AG04450 (cell line): Measurements from ENCODE around the gene SCN2B. TPM values are rescaled to one million over a fixed set of nuclear protein-coding genes. Genes with fewer than 3 reads are reported as not detected.

Experiments
- CTCF ChIA-PET: fragments of 300-600, 350-600 bp; formaldehyde crosslinking; extraction: SDS; loops from one replicate; lab custom pipeline; 2022; ENCODE audit warnings: antibody characterized with exemption, inconsistent platforms; lab: Charles Lee
- POLR2A ChIA-PET: fragments of 350-600 bp; formaldehyde crosslinking; extraction: SDS; loops from one replicate; lab custom pipeline; 2021; ENCODE audit warnings: antibody characterized with exemption, inconsistent platforms; lab: Yijun Ruan, JAX
- DNase-seq: peaks from one replicate; pipeline ENCODE4 v3.0.0-alpha.2; 2011; ENCODE audit warnings: low read depth, low spot score
- H3K27ac ChIP-seq: one replicate; pipeline ENCODE4 v1.5.1; 2012; ENCODE audit warnings: low read depth, low read length, control low read depth
- H3K27me3 ChIP-seq: one replicate; pipeline ENCODE4 v1.6.0; 2012; ENCODE audit warnings: low read length; ENCODE audit not compliant: control insufficient read depth, insufficient read depth
- H3K4me3 ChIP-seq: 2 replicates; pipeline ENCODE4 v1.5.1; 2011; ENCODE audit warnings: mild to moderate bottlenecking, low read depth, low read length, control low read depth
- H3K9me3 ChIP-seq: 2 replicates; pipeline ENCODE4 v1.5.1; 2012; ENCODE audit warnings: low read length; ENCODE audit not compliant: control insufficient read depth, insufficient read depth
- polyA plus RNA-seq: library from polyadenylated mRNA; depleted of rRNA; stranded (reverse); fragments of >200 nt; gene quantifications from 2 replicates; pipeline ENCODE4 v1.2.3, GENCODE V29; 2011
- TF ChIP-seq, protein P1 (sequence below): IDR thresholded peaks from 2 replicates; pipeline ENCODE4 v1.5.1; 2011; ENCODE audit warnings: low read depth, low read length, control low read depth, inconsistent platforms

Gene SCN2B
- polyA plus RNA-seq, 1 experiment: 0.01 TPM

DNA sequence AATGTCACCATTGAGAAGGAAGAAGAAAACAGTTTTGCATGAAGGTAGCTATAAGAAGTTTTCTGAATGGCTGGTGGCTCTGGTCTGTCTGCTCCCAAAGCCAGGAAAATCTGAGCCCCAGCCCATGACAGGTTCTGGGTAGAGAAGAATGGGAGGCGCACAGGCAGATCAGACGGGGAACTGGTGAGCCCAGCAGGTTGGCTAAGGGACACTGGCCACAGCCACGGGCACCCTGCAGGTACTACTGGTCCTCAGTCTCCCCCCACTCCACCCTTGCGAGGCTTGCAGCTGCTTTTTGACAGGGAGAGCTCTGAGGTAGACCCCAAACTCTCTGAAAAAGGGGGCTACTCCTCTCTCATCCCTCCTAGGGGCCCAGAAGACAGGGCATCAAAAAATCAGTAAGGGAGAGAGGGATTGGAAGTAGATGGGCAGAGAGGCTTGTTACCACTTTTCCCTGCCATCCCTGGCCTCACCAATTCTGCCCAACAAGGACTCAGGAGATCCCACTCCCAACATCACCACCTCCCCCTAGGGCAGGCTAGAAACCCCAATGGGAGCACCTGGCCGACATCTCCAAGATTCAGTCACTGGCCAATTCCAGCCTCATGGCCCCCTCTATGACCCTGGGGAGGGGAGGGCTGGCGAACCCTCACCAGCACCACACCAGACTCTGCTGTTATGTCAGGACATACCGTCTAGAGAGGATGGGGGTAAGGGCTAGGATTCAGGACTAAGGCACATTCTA, 41.2 kb downstream of the SCN2B start:
- H3K9me3 ChIP-seq: no peaks in the 10 kb centered on the region
- TF ChIP-seq, protein P1, sequence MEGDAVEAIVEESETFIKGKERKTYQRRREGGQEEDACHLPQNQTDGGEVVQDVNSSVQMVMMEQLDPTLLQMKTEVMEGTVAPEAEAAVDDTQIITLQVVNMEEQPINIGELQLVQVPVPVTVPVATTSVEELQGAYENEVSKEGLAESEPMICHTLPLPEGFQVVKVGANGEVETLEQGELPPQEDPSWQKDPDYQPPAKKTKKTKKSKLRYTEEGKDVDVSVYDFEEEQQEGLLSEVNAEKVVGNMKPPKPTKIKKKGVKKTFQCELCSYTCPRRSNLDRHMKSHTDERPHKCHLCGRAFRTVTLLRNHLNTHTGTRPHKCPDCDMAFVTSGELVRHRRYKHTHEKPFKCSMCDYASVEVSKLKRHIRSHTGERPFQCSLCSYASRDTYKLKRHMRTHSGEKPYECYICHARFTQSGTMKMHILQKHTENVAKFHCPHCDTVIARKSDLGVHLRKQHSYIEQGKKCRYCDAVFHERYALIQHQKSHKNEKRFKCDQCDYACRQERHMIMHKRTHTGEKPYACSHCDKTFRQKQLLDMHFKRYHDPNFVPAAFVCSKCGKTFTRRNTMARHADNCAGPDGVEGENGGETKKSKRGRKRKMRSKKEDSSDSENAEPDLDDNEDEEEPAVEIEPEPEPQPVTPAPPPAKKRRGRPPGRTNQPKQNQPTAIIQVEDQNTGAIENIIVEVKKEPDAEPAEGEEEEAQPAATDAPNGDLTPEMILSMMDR: no peak
- no peak for DNase-seq
- H3K27me3 ChIP-seq: peaks cover 2% of the 10 kb centered on the region
- H3K4me3 ChIP-seq: no peak overlapping the region
- CTCF ChIA-PET: interaction anchor here (1.5 kb wide), 1 partner anchor 36 kb away, joined by 4 read pairs; no protein-coding TSS in a partner anchor
- no peak overlapping the region for H3K27ac ChIP-seq
- POLR2A ChIA-PET: no interaction called here

DNA sequence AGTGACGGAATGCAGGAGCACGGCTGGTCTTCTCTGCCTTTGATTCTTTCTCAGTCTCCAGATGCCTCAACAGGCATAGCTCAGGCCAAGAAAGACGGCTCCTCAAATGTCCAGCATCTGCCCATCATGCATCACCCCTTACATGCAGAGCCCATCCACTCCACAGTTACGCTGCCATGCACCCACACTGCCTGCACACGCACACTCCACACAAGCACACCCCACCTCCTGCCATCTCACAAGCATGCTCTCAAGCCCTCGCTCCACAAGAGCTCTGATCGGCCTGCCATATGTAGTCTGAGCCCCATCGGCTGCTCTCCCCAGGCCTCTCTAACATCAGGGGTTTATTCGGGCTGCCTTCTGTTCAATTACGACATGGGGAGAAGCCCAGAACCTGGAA, 42.6 kb downstream of the SCN2B start:
- DNase-seq: no peak
- POLR2A ChIA-PET: no interaction called here
- no peak overlapping the region for H3K4me3 ChIP-seq
- no peak overlapping the region for H3K27ac ChIP-seq
- TF ChIP-seq, protein P1: no peak
- peaks cover 2% of the 10 kb centered on the region for H3K27me3 ChIP-seq
- CTCF ChIA-PET: interaction anchor here (1.2 to 1.5 kb wide), 2 partner anchors 25 to 38 kb away, joined by 3 to 4 read pairs; no protein-coding TSS in a partner anchor
- no peaks in the 10 kb centered on the region for H3K9me3 ChIP-seq

DNA sequence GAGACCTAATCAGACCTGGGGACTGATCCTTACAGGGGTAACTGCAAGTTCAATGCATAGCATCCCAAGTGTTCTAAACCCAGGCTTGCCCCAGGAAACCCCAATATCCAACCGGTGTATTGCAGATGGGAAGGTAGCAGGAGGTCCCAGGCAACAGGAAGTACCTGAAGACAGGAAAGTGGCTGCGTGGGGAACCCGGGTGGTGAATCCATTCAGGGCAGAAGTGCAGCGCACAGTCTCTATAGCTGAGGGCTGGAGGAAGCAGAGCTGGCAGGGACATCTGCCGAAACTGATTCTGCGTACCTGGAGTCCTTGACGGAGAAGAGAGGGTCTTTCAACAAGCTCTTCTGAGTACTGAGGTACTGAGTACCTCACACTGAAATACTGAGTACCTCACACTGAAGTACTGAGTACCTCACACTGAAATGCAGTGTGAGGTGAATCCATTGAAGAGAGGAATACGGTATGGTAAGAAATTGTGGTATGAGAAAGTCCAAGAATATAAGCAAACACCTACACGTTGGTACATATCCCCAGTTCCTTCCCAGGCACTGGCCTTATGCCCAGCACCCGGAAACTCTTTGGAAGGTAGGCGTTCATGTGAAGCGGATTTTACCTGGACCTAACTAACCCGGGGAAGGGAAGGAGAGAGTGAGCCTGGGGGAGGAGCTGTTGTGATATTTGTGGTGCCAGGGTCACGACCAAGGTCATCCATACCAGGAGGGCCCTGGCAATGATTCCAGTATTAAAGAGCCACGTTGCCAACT, 43.9 kb downstream of the SCN2B start:
- H3K9me3 ChIP-seq: no peaks in the 10 kb centered on the region
- CTCF ChIA-PET: no interaction called here
- POLR2A ChIA-PET: no interaction called here
- no peak overlapping the region for H3K27ac ChIP-seq
- peaks cover 2% of the 10 kb centered on the region for H3K27me3 ChIP-seq
- DNase-seq: no peak
- no peak overlapping the region for H3K4me3 ChIP-seq
- TF ChIP-seq, protein P1: no peak

DNA sequence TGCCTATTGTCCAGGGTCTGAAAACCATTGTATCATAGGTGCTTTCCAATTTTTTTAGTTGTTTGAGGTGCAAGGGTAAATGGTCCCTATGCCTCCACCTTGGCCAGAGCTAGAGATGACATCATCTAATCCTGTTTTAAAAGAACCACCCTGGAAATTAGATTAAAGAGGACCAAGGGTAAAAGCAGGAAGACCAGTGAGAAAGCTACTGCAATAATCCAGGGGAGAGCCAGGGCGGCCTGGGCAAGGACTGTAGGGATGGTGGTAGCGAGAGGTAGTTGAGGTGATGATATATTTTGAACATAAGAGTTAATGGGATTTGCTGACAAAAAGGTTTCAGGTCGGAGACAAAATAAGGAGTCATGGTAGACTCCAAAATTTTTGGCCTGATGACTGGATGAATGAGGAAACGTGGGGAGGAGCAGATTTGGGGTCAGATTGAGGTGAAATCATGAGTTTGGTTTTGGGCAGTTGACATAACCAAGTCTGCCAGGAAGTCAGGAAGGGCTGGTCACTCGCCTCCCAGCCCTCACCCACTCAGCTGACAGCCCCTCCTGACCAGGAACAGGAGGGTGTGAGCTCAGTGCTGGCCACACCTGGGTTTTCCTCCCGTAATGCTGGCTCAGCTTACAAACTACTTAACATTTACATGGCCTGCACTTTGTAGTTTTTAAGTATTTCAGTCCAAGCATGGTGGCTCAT, 46.8 kb downstream of the SCN2B start:
- Histone ChIP-seq H3K27ac (no peak overlapping the region), H3K27me3 (peaks cover 2% of the 10 kb centered on the region), H3K9me3 (no peaks in the 10 kb centered on the region), H3K4me3 (no peak overlapping the region)
- ChIA-PET POLR2A (no interaction called here), CTCF (no interaction called here)
- TF ChIP-seq, protein P1: no peak
- DNase-seq: no peak
